ENCODE measurements around the gene VTI1A.
"Not testable (repeated sequence)": the region's sequence is repeated elsewhere in the genome, so short reads cannot be mapped to it uniquely, and the experiment has no call there.

VTI1A gene

DNA sequence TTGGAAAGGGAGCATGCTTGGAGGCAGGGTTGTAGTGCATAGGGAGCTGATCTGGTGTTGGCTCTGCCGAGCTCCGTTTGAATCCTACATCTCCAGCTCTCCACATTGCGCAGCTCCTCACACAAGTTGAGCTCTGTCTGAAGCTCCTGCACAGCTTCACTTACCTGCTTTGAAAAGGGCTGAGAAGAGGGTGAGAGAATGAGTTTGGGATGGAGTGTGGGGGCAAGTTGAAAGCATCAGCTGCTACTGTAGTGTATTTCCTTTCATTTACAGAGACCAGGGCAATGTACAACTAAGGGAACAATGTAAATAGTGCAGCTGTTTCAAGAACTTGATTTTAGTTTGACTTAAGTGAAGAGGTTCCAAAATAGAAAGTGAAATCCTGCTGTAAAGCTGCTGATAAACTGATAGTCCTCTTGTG, 88.5 kb downstream of the VTI1A start:
- H3K27ac ChIP-seq: no peak overlapping the region
- DNase-seq (ENCODE audit: low read depth, low spot score): no peak

DNA sequence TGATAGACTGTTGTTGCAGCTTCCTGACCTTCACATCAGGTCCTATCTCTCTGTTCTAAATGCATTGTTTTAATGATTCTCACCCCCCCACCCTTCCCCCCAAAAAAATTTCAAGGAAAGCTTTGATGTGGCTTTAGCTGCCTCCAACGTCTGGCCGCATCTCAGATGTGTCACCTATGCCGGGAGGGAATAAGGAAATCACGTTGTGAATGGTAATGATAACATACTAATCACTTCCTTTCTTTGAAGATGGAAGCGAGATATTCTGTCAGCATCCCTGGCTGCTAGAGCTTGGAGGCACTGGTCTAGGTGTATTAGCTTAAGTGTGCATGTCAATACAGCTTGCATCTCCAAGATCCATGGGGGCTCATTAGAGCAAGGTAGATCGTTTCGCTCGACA, 89.6 kb downstream of the VTI1A start:
- no peak overlapping the region for H3K27ac ChIP-seq
- no peak for DNase-seq (ENCODE audit: low read depth, low spot score)

DNA sequence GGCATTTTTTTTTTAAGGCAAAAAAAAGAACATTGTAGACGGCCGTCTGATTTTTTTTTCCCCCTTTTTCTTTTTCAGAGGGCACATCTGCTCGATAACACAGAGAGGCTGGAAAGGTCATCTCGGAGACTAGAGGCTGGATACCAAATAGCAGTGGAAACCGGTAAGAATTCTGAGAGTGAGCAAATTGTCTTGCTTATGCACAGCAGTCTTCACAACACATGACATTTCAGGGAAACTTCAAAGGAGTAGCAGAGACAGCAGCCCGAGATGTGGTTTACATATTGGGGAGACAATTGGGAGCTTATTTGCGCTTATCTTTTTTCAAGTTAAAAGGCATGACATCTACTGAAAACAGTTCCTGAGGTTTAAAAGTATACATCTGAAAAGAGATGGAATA, 91.2 kb downstream of the VTI1A start:
- DNase-seq (ENCODE audit: low read depth, low spot score): no peak
- H3K27ac ChIP-seq: no peak overlapping the region

DNA sequence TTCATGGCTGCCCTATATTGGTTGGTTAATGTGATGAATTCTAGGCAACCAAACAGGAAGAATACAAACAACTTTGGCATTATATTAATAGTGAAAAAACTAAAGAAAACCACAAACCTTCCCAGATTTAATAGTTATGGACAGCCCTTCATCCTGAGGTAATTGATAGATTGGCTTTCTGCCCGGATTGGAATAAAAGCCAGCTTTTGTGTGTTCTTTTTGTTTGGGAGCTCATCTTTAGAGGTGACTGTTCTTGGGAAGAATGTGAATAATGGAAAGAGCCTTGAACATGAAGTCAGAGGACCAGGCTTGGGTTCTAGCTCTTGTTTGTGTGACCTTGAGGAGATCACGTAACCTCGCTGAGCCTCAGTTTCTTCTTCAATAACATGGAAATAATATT, 92.3 kb downstream of the VTI1A start:
- no peak for DNase-seq (ENCODE audit: low read depth, low spot score)
- no peak overlapping the region for H3K27ac ChIP-seq

DNA sequence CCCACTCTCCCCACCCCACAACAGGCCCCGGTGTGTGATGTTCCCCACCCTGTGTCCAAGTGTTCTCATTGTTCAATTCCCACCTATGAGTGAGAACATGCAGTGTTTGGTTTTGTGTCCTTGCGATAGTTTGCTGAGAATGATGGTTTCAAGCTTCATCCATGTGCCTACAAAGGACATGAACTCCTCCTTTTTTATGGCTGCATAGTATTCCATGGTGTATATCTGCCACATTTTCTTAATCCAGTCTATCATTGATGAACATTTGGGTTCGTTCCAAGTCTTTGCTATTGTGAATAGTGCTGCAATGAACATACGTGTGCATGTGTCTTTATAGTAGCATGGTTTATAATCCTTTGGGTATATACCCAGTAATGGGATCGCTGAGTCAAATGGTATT, 95.8 kb downstream of the VTI1A start:
- not testable (repeated sequence) for H3K27ac ChIP-seq; DNase-seq (ENCODE audit: low read depth, low spot score)

DNA sequence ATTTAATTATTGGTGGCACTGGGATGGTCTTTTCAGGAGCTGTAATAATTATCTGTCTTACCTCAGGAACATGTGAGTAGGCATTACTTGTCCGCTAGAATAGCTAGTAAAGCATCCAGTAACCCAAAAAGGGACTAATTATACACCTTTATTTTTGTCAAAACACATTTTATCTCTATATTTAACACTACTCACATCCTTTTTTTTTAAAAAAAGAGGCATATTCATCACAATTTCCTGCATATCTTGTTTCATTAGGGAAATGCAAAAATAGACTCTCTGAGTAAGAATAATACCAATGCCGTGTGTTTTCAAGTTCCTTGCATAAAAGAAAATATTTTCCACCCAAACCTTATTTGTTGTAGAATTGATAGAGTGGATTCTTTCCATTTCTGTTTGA, 99.5 kb downstream of the VTI1A start:
- H3K27ac ChIP-seq: no peak overlapping the region
- DNase-seq (ENCODE audit: low read depth, low spot score): no peak

DNA sequence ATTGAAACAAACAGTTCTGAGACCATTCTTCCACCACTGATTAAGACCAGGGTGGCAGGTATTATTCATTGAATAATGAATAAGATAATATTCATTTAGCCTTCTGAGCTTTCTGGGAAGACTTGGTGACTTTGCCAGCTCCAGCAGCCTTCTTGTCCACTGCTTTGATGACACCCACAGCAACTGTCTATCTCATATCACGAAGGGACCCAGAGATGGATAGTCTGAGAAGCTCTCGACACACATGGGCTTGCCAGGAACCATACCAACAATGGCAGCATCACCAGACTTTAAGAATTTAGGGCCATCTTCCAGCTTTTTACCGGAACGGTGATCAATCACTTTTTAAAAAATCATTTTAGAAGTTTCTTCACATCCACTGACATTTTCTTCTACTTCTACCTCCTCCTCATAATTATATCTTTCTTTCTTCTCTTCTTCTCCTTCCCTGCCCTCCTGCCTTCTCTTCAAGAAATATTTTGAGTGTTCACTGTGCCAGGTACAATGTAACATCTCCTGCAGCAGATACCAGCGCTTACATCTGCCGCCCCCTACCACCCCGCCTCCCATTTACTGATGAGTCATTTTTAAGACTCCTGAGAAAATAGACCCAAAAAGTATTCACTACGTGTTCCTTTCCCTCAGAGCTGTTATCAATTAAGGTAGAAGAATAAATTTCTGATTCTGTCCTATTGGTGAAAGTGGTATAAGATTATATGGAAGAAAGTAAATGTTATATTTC, 101.7 kb downstream of the VTI1A start:
- H3K27ac ChIP-seq: no peak overlapping the region
- DNase-seq (ENCODE audit: low read depth, low spot score): no peak

DNA sequence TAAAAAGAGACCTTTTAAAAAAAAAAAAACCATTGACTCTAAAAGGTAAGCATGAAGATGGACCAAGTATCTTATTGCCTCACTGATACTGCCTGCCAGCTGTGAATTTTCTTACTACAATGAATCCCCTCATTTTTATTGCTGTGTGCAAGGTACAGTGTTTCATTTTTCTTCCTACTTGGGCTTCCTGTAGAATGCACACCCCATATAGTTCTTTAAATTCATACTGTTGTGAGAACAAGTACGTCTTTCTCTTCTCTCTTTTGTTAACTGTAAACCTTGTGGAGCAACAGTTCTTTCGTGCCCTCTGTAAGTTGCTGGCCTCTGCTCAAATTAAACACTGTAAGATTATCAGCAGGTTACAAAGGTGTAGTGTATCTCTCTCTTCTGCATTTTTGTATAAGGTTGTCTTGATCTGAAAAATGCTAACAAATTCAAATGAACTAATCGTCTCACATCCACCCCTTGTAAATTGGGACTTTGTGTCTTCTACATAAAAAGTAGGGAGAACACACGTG, 105.6 kb downstream of the VTI1A start:
- H3K27ac ChIP-seq: no peak overlapping the region
- no peak for DNase-seq (ENCODE audit: low read depth, low spot score)

DNA sequence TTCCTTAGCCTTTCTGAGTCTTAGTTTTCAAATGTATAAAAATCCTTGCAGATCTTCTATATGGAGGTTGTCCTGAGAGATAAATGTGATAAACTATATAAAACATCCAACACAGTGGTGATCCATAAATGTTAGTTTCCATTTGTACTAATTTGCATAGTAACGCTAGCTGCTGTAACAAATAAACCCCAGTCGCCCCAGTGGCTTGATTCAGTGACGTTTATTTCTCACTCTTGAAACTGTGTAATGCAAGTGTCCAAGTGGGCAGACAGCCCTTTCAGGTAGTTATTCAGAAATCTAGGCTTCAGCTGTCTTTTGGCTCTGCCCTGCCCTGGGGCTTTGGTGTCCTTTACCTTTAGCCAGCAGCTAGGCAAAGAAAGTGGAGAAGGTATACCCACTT, 106.3 kb downstream of the VTI1A start:
- no peak overlapping the region for H3K27ac ChIP-seq
- no peak for DNase-seq (ENCODE audit: low read depth, low spot score)

DNA sequence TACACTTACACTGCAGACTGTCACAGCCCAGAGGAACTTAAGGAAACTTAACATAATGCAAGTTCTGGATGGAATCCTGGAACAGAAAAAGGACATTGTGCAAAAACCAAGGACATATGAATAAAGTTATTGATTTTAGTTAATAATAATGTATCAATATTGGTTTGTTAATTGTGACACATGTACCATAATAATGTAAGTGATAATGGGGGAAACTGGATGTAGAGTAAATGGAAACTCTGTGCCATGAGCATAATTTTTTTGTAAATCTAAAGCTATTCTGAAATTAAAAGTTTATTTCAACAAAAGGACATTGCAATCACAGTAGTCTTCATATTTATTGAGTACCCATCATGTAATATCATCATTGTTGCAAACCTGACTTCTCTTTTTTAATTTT, 107.2 kb downstream of the VTI1A start:
- no peak overlapping the region for H3K27ac ChIP-seq
- DNase-seq (ENCODE audit: low read depth, low spot score): no peak

DNA sequence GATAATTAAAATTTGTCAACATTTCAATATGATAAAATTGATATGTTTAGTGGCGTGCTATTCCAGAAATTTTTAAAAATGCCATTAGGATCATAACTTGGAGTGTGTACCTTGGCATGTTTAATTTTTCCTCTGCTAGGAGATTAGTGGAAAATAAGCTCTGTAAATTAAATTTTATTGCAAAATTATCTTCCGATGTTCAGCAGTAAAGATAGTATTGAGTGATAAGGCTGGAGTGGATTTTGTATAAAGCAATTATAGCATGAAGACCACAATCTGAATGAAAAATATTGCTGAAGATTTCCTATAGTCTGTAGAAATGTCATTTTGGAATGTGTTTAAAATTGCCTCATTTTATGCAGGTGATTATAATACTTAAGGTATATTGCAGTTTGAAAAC, 110.2 kb downstream of the VTI1A start:
- DNase-seq (ENCODE audit: low read depth, low spot score): no peak
- H3K27ac ChIP-seq: no peak overlapping the region

DNA sequence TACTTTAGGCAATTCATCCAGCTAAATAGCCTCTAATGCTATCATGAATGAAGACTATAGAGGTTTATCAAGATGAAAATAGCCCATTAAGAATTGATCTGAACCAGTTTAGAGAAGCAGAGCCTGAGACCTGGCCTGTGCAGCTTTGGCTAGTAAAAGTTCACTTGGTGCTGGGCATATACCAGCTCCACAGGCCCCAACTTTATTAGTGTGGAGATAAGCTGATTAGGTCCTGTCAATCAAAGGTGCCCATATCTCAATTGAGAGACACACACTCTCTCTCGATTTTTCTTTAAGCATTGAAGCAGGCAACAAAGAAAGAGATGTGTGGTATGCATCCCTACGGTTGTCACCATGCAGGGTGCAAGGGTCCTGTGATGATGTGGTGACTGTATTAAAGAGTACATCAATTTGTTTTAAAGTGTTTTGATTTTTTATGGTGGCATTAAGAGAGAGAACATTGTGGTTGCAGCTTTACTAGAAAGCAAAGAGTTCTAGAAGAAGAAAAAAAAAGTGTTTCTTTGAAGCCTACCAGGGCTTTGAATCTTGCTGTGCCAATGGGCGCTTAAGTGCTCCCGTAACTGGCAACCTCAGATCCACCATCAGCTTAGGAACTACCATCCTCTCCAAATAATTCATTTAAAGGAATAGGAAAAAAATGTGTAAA, 111.6 kb downstream of the VTI1A start:
- DNase-seq (ENCODE audit: low read depth, low spot score): no peak

DNA sequence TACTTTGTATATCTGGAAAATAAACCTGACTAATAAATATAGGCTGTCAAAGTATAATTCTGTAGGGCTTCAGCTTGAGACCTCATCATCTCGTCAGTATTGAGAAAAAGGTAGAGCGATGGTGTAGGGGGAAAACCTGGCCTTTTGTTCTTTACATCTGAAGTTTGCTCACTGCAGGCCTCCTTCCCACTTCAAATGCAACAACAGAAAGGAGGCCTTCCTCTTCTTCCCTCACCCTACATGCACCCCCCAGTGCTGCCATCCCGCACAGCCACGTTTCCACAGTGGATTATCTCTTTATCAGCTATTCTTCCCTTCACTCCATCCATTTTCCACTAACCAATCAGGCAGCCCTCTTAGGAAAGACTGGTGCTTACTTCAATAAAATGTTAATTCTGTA, 112.3 kb downstream of the VTI1A start:
- H3K27ac ChIP-seq: no peak overlapping the region
- no peak for DNase-seq (ENCODE audit: low read depth, low spot score)

More for the DNA sequence above, 111.6 kb downstream of the VTI1A start:
- no peak overlapping the region for H3K27ac ChIP-seq

DNA sequence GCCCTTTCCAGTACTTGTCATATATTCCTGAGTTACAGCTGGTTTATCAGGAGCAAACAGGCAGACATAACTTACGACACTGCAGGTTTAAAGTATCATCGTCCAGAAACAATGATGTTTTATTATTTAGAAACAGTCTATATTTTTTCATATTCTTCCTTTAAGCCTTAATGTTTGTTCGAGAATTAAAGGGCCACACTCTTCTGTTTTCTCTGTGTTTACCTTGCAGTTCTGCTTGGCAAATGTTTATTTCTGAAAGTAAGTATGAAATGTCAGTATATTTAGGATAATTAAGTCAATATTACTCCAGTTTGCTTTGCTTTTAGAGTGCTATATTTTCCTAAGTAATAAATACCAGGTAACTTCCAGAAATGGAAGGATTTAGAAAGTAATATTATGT, 115.1 kb downstream of the VTI1A start:
- no peak overlapping the region for H3K27ac ChIP-seq
- DNase-seq (ENCODE audit: low read depth, low spot score): no peak

DNA sequence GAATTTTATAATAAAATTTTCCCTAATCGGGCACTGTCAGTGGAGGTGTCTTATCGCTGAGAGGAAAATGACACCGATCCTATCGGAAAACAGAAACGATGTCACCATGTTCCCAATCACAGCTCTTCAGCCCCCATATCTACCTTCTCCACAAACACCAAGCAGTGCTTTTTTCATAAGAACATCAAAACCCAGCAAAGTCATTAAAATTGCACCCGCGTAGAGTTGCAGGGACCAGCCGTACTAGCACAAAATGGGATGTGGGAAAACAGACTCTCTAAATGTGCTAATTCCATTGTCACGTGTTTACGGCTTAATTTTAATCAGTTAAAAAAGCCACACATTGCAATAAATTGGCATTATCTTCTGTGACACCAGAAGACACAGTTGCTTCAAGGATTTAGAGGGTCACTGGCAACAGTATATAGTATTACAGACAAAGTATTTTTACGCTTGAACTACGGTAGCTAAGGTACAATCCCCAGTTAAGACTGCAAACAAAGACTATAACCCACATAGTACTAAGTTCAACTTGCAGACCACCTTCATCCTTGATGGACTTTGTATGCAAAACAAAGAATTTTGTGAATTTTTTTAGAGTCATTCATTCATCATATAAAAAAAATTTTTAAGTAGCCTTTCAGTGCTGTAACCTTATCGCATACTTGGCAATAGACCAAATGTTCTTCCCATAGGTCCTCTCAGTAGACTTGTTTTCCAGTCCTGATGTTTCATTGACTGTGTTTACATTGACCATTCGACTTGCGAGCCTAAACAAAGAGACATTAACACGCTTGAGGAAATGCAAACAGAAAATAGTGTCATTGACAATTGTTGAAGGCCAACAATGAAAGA, 116.0 kb downstream of the VTI1A start:
- no peak overlapping the region for H3K27ac ChIP-seq
- no peak for DNase-seq (ENCODE audit: low read depth, low spot score)

DNA sequence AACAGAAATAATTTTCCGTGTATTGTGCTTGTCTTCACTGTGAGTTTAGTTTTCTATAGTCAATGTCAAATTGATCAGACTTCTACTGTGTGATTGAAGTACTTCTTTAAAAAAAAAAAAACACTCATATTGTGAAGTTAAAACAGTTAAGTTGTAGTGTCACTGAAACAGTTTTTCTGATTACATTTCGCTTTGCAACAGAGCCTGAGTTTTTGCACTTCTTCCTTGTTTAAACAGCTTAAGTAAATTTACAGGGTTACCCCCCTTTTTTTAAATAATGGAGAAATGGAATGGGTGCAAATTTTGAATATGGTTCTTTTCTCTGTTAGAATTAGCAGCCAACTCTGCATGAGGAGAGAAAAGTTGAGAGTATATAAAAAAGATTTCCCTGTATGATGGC, 117.3 kb downstream of the VTI1A start:
- H3K27ac ChIP-seq: no peak overlapping the region
- DNase-seq (ENCODE audit: low read depth, low spot score): no peak

DNA sequence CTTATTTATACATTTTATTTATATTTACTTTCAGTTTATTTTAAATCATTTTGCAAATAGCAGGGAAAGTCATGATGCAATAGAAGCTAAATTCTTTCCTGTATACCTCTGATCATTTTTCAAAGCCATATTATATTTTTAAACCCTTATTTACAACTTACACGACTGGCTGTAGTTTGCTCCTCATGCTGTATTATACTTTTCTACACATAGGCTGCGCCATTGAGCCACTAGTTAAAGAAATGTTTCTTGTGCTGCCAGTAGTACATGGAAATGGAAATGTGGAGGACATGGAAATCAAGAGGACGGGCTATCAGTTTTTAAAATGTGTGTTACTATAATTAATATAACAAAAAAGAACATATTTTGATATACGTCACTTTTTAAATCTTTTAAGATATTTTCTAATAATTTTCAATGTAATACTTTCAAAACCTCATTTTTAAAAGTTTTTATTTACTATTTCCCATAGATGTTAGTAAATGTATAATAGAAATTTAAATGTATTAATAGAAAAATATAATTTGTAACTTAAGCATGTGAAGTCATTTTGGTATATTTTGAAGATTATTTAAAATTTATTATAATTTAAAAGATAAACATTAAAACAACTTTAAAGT, 118.5 kb downstream of the VTI1A start:
- peak; percentile 6 for DNase-seq (ENCODE audit: low read depth, low spot score)

DNA sequence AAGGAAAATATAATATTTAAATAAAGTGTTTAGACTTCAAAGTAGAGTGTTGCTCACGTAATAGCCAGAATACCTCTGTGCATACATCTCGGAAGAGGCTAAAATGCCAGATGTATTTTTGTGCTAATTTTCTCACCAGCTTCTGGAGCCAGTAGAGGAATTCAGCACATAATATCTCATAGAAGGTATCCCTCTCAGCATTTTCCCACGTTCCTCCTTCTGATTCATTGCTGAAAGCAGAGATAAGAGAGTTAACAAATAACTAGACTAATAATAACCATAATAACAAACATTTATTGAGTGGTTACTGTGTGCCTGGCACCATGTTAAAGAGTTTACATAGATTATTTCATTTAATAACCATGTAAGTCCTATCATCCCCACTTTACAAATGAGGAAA, 123.6 kb downstream of the VTI1A start:
- DNase-seq (ENCODE audit: low read depth, low spot score): no peak
- H3K27ac ChIP-seq: no peak overlapping the region

More for the DNA sequence above, 118.5 kb downstream of the VTI1A start:
- H3K27ac ChIP-seq: no peak overlapping the region

DNA sequence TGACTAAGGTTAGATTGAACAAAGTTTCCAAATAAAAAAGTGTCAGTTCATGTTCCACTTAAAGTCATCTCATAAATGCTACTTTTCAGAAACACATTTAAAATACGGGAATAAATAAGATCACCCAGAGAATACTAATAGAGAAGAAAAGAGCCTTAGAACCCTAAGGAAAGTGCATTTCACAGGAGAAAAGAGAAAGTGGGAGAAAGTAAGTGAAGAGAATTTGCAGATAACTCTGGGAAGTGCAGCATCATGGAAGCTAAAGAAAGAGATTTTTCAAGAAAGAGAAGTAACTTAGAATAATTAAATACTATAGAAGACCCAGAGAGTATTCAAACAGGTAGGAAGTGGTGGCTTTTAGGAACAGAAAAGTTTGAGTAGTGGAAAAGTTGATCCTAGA, 132.6 kb downstream of the VTI1A start:
- no peak overlapping the region for H3K27ac ChIP-seq

DNA sequence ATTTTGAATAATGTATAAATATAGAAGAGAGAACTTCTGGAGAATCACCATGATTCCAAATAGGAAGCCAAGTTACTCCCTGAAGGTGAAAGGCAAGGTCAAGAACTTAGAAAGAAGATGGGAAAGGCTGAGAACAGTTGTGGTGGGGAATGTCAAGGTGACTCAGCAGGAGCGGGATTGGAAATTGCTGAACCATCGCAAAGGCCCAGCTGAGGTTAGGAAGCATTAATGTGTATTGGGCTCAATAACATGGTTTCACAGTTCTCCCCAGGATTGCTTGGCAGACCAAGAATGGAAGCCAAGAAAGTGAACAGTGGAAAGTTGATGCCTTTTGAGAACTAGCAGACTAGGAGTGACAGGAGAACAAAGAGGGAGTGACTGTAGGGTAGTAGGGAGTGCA, 133.3 kb downstream of the VTI1A start:
- no peak overlapping the region for H3K27ac ChIP-seq
- no peak for DNase-seq (ENCODE audit: low read depth, low spot score)

More for the DNA sequence above, 132.6 kb downstream of the VTI1A start:
- no peak for DNase-seq (ENCODE audit: low read depth, low spot score)
